Measurements from ENCODE around the gene TAF8. TPM values are rescaled to one million over a fixed set of nuclear protein-coding genes. Genes with fewer than 3 reads are reported as not detected.

TAF8 gene
- total RNA-seq, 1 donor from 2014 or later: 21.9 TPM

GRCh38 chr6:42043787-42044475, 6.4 kb upstream of the TAF8 start:
- Mint-ChIP-seq H3K4me3 (ENCODE audit: unreplicated experiment) (peak overlapping the region; percentile 37), H3K27me3 (ENCODE audit: unreplicated experiment) (peaks cover 12% of the 10 kb centered on the region), H3K36me3 (ENCODE audit: low read depth, unreplicated experiment) (no peaks in the 10 kb centered on the region), H3K9me3 (ENCODE audit: unreplicated experiment) (no peaks in the 10 kb centered on the region), H3K27ac (ENCODE audit: unreplicated experiment) (no peak overlapping the region), H3K4me1 (ENCODE audit: unreplicated experiment) (peaks cover 39% of the 10 kb centered on the region)
- peak; percentile 96 for TF ChIP-seq CTCF (IDR thresholded peaks at IDR 0.05; ENCODE audit: unreplicated experiment)
- peak; percentile 93 for DNase-seq (ENCODE audit: low spot score)

GRCh38 chr6:42045538-42046460, 4.5 kb upstream of the TAF8 start:
- Mint-ChIP-seq H3K27ac (ENCODE audit: unreplicated experiment) (peak overlapping the region; percentile 30), H3K4me1 (ENCODE audit: unreplicated experiment) (peaks cover 42% of the 10 kb centered on the region), H3K27me3 (ENCODE audit: unreplicated experiment) (peaks cover 13% of the 10 kb centered on the region), H3K9me3 (ENCODE audit: unreplicated experiment) (no peaks in the 10 kb centered on the region), H3K4me3 (ENCODE audit: unreplicated experiment) (no peak overlapping the region), H3K36me3 (ENCODE audit: low read depth, unreplicated experiment) (no peaks in the 10 kb centered on the region)
- no peak for DNase-seq (ENCODE audit: low spot score)
- no peak for TF ChIP-seq CTCF (IDR thresholded peaks at IDR 0.05; ENCODE audit: unreplicated experiment)

DNA sequence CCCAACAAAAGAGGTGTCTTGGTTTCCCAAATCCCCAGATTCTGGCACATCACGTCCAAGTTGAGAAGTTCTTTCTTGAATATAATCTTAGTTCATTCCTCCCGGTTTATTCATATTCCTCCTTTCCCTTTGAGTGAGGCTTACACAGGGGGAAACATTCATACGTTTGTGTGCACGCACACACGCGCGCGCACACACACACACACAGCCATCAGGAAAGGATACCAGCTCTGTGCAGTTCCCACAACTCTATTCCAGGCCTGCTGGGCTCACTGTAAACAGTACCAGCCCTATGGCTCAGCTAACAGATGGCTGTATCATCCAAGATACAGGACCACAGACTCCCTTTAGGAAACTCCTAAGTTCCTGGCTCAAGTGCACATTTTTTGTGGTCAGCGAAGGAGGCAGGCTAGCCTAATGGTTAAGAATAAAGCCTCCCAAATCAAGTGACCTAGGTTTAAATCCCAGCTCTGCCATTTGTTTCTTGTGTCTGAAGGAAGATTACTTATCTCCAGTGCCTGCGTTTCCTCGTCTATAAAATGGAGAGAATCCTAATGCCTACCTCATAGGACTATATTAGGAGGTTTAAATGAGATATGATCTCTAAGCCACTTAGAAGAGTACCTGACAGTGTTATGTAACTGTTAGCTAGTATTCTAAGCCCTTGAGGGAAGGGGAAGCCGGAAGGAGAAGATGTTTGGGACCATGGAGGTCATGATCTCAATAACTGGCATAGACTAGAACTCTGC, 3.7 kb upstream of the TAF8 start:
- H3K9me3 Mint-ChIP-seq (ENCODE audit: unreplicated experiment): no peaks in the 10 kb centered on the region
- DNase-seq (ENCODE audit: low spot score): no peak
- no peak overlapping the region for H3K4me3 Mint-ChIP-seq (ENCODE audit: unreplicated experiment)
- peak overlapping the region; percentile 30 for H3K27ac Mint-ChIP-seq (ENCODE audit: unreplicated experiment)
- H3K36me3 Mint-ChIP-seq (ENCODE audit: low read depth, unreplicated experiment): no peaks in the 10 kb centered on the region
- TF ChIP-seq CTCF (IDR thresholded peaks at IDR 0.05; ENCODE audit: unreplicated experiment): no peak
- peaks cover 13% of the 10 kb centered on the region for H3K27me3 Mint-ChIP-seq (ENCODE audit: unreplicated experiment)
- H3K4me1 Mint-ChIP-seq (ENCODE audit: unreplicated experiment): peaks cover 39% of the 10 kb centered on the region

- H3K36me3 Mint-ChIP-seq (ENCODE audit: low read depth, unreplicated experiment): no peaks in the 10 kb centered on the region
- H3K9me3 Mint-ChIP-seq (ENCODE audit: unreplicated experiment): no peaks in the 10 kb centered on the region
- no peak overlapping the region for H3K4me3 Mint-ChIP-seq (ENCODE audit: unreplicated experiment)
- peaks cover 13% of the 10 kb centered on the region for H3K27me3 Mint-ChIP-seq (ENCODE audit: unreplicated experiment)
- H3K27ac Mint-ChIP-seq (ENCODE audit: unreplicated experiment): no peak overlapping the region
- peaks cover 33% of the 10 kb centered on the region for H3K4me1 Mint-ChIP-seq (ENCODE audit: unreplicated experiment)
- TF ChIP-seq CTCF (IDR thresholded peaks at IDR 0.05; ENCODE audit: unreplicated experiment): no peak
- DNase-seq (ENCODE audit: low spot score): no peak
Measured at GRCh38 chr6:42047213-42047590, 3.1 kb upstream of the TAF8 start.
